ENCODE data around the gene PKP3.

DNA sequence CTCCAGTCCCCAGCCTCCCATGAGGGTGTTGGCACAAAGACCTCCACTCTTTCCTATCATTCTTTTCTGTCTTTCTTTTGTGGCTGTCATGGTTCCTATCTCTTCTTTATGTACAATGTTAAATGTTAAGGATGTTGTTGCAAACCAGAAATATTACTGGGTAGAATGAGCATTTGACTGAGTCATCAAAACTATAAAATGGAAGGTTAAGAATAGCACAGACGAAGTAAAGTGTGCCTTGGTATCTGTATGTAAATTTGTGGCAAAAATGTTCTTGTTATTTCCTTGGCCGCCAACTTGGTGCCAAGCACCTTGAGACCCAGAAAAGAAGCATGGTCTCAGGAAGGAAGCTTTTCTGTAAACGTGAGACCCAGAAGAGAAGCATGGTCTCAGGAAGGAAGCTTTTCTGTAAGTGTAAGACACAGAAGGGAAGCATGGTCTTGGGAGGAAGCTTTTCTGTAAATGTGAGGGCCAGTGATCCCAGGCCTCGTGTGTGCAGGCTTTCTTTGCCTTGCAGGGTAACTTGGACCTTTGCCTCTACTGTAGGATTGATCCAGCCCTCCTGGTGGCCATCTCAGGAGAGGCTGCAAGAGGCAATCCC lies 6.7 kb upstream of the PKP3 start:
- TF ChIP-seq, protein P1, sequence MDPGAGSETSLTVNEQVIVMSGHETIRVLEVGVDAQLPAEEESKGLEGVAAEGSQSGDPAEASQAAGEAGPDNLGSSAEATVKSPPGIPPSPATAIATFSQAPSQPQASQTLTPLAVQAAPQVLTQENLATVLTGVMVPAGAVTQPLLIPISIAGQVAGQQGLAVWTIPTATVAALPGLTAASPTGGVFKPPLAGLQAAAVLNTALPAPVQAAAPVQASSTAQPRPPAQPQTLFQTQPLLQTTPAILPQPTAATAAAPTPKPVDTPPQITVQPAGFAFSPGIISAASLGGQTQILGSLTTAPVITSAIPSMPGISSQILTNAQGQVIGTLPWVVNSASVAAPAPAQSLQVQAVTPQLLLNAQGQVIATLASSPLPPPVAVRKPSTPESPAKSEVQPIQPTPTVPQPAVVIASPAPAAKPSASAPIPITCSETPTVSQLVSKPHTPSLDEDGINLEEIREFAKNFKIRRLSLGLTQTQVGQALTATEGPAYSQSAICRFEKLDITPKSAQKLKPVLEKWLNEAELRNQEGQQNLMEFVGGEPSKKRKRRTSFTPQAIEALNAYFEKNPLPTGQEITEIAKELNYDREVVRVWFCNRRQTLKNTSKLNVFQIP (CRISPR knock-in tag; IDR thresholded peaks at IDR 0.05; ENCODE audit: borderline replicate concordance, low read depth): no peak
- TF ChIP-seq OSR1 (CRISPR knock-in tag; IDR thresholded peaks at IDR 0.05) (no peak), CREB5 (CRISPR knock-in tag; IDR thresholded peaks at IDR 0.05; ENCODE audit: low read depth) (no peak), BACH2 (CRISPR knock-in tag; IDR thresholded peaks at IDR 0.05; ENCODE audit: borderline replicate concordance) (no peak), RARB (CRISPR knock-in tag; IDR thresholded peaks at IDR 0.05) (no peak), CSDC2 (CRISPR knock-in tag; IDR thresholded peaks at IDR 0.05) (no peak)
- TF ChIP-seq, protein P2, sequence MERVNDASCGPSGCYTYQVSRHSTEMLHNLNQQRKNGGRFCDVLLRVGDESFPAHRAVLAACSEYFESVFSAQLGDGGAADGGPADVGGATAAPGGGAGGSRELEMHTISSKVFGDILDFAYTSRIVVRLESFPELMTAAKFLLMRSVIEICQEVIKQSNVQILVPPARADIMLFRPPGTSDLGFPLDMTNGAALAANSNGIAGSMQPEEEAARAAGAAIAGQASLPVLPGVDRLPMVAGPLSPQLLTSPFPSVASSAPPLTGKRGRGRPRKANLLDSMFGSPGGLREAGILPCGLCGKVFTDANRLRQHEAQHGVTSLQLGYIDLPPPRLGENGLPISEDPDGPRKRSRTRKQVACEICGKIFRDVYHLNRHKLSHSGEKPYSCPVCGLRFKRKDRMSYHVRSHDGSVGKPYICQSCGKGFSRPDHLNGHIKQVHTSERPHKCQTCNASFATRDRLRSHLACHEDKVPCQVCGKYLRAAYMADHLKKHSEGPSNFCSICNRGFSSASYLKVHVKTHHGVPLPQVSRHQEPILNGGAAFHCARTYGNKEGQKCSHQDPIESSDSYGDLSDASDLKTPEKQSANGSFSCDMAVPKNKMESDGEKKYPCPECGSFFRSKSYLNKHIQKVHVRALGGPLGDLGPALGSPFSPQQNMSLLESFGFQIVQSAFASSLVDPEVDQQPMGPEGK (CRISPR knock-in tag; IDR thresholded peaks at IDR 0.05; ENCODE audit: borderline replicate concordance): no peak

Measured in SK-N-SH treated with all-trans-retinoic acid at 6 μM for 48 hours (cell line).